ENCODE results near the gene APOB.

DNA sequence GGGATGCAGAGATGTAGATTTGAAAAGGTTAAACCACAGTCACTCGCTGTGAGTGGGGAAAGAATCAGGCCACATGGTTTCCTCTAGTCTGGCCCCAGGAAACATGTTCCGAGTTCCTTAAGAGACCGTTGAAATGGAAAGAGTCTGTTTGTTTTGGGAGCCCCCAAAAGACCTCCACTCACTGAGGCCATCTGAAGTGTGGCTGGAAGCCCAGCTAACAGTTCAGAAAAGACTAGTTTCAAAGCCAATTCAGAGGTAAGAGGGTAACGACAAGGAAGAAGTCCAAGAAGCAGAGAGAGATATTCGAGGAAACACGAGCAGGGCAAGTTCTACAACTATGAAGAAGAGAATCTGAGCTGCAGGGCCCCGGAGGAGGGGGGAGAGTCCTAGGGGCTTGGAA, 61.0 kb downstream of the APOB start:
- no peak for TF ChIP-seq POLR2A (IDR thresholded peaks at IDR 0.05)
- TF ChIP-seq, protein P1, sequence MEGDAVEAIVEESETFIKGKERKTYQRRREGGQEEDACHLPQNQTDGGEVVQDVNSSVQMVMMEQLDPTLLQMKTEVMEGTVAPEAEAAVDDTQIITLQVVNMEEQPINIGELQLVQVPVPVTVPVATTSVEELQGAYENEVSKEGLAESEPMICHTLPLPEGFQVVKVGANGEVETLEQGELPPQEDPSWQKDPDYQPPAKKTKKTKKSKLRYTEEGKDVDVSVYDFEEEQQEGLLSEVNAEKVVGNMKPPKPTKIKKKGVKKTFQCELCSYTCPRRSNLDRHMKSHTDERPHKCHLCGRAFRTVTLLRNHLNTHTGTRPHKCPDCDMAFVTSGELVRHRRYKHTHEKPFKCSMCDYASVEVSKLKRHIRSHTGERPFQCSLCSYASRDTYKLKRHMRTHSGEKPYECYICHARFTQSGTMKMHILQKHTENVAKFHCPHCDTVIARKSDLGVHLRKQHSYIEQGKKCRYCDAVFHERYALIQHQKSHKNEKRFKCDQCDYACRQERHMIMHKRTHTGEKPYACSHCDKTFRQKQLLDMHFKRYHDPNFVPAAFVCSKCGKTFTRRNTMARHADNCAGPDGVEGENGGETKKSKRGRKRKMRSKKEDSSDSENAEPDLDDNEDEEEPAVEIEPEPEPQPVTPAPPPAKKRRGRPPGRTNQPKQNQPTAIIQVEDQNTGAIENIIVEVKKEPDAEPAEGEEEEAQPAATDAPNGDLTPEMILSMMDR (IDR thresholded peaks at IDR 0.05 in 4 of 5, conservative IDR thresholded peaks at IDR 0.05 in 1 of 5), result no peak

All from gastrocnemius medialis (tissue), 4 donors.